Stimulated activated CD4-positive, alpha-beta T cell treated with anti-CD3 and anti-CD28 coated beads, Interleukin-4, amount 100 ng/mL, for 1 hour (primary cell): ENCODE data around the gene DKKL1.
"Not testable (repeated sequence)": the region's sequence is repeated elsewhere in the genome, so short reads cannot be mapped to it uniquely, and the experiment has no call there.

Experiments
- DNase-seq: peaks from one replicate; pipeline ENCODE4 v3.0.0-alpha.2; 2020

DKKL1 gene

DNA sequence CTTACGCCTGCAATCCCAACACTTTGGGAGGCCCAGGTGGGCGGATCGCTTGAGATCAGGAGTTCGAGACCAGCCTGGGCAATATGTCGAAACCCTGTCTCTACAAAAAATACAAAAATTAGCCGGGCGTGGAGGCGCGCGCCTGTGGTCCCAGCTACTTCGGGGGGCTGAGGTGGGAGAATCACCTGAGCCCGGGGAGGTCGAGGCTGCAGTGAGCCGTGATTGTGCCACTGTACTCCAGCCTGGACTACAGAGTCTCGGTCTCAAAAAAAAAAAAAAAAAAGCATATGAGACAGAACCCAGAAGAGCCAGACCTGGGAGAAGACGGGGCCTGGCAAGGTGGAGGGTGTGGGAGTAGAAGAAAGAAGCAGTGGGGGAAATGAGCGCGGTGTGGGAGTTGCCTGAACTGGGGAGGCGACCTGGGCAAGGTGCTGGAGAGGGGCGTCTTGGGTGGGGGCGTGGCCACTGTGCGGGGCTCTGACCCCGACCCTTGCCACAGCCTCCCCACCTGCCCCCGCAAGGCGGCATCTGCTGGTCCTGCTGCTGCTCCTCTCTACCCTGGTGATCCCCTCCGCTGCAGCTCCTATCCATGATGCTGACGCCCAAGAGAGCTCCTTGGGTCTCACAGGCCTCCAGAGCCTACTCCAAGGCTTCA lies 533 bp downstream of the DKKL1 start:
- DNase-seq: no peak

- no peak for DNase-seq
These were observed 2.4 kb downstream of the DKKL1 start for GRCh38 chr19:49366110-49366509.

DNA sequence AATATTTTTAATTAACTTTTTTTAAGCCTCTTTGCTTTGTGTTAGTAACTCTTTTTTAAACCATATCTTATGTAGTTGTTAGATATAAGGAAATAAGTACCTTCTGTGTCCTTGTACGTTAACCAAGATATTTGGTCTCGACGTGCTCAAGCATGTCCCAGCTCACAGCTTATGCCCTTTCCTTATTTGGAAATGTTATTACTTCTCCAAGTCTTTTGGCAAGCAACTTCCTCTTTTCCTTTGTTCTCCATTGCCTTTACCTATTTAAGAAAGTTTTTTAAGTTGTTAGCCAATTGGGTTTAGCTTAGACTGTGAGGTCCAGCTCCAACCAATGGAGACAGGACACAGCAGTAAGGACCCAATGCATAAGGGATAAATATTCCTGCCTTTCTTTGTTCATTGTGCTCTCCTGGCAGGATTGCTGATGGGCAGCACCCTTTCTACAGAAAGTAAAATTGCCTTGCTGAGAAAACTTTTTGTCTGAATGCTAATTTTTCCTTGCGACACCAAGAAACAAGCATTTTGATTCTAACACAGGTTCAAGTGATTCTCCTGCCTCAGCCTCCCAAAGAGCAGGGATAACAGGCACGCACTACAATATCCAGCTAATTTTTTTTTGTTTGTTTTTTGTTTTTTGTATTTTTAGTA lies 5.2 kb downstream of the DKKL1 start:
- no peak for DNase-seq

DNA sequence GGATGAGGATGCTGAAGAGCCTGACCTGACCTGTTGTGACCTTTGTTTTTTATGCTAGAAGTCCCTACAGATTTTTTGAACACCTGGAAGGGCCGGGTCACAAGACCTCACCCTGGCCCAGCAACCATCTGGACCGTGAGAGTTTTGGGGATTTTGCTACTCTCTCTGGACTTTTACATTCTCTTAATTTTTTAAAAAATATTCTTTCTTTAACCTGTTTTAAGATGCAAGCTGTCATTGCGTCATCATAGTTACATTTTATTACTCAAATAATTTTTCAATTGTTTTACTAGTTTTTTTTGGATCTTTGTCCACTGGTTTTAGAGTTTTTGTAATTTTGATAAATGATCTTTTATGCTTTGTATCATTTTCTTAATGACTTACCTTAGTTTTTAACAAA lies 7.5 kb downstream of the DKKL1 start:
- no peak for DNase-seq

GRCh38 chr19:49373174-49373573 lies 9.5 kb downstream of the DKKL1 start:
- DNase-seq: not testable (repeated sequence)

DNA sequence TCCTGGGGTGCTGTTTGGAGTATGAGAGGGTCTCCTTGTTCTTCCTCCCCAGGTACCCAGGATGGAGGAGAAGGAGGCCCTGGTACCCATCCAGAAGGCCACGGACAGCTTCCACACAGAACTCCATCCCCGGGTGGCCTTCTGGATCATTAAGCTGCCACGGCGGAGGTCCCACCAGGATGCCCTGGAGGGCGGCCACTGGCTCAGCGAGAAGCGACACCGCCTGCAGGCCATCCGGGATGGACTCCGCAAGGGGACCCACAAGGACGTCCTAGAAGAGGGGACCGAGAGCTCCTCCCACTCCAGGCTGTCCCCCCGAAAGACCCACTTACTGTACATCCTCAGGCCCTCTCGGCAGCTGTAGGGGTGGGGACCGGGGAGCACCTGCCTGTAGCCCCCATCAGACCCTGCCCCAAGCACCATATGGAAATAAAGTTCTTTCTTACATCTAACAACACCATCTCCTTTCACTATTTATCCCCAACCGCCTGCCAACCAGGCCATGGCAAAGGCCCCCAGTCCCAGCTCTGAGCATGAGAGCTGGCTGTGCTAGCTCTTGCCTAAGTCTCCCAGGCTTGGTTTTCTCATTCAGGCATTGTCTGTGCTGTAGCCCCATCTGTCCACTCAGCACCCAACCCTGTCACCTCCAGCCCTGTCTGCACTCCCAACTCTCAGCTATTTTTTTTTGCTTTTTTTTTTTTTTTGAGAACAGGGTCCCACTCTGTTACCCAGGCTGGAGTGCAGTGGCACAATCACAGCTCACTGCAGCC lies 11.2 kb downstream of the DKKL1 start:
- no peak for DNase-seq

- no peak for DNase-seq
These were observed 14.8 kb downstream of the DKKL1 start for GRCh38 chr19:49378512-49378911.

DNA sequence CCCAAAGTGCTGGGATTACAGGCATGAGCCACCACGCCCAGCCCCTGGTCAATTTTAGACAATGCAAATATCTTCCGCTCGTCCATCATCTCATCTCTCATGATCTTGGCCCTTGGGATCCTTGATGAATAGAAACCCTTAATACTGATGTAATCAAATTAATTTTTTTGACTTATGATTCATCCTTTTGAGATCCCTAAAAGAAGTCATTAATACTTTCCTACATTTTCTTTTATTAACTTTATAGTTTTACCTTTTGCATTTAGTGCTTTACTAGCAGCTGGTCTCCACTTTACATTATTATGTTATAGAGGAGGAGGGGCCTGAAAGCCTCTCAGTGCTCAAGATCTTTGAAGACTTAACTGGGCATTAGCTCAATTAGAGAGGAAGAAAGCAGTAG lies 16.7 kb downstream of the DKKL1 start:
- DNase-seq: no peak

DNA sequence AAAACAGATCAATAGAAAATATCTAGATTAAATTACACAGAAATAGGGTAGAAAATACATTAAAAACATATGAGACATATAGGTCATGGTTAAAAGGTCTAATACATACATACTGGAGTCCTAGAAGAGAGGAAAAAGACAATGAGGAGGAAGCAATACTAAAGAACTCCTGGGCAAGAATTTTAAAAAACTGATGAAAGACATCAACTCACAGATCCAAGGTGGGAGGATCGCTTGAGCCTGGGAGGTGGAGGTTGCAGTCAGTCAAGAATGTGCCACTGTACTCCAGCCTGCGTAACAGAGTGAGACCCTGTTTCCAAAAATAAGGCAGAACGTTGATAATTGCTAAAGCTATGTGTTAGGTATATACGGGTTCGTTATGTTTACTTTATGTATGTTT lies 19.0 kb downstream of the DKKL1 start:
- DNase-seq: no peak

DNA sequence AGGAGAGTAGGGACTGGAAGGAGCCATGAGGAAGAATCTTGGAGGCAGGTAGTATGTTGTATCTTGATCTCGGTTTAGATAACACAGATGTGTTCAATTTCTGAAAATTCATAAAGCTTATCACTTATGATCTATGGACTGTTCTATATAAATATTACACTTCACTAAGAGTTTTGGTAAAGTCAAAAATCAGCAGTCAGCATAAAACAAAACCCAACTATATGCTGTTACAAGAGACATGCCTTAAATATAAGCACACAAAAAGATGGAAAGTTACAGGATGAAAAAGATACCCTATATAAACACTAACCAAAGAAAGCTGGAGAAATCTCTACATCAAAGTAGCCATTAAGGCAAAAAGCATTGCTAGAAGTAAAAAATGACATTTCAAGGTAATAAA lies 19.9 kb downstream of the DKKL1 start:
- DNase-seq: no peak

- DNase-seq: peak; percentile 91
These were observed 24.3 kb downstream of the DKKL1 start, which contains the start of gene KASH5 for GRCh38 chr19:49387936-49388372. TSS of gene KASH5 (plus strand) at chr19:49388249. CDS start at chr19:49390884, 2,635 bp downstream.

- no peak for DNase-seq
These were observed 25.7 kb downstream of the DKKL1 start for GRCh38 chr19:49389406-49389805.

DNA sequence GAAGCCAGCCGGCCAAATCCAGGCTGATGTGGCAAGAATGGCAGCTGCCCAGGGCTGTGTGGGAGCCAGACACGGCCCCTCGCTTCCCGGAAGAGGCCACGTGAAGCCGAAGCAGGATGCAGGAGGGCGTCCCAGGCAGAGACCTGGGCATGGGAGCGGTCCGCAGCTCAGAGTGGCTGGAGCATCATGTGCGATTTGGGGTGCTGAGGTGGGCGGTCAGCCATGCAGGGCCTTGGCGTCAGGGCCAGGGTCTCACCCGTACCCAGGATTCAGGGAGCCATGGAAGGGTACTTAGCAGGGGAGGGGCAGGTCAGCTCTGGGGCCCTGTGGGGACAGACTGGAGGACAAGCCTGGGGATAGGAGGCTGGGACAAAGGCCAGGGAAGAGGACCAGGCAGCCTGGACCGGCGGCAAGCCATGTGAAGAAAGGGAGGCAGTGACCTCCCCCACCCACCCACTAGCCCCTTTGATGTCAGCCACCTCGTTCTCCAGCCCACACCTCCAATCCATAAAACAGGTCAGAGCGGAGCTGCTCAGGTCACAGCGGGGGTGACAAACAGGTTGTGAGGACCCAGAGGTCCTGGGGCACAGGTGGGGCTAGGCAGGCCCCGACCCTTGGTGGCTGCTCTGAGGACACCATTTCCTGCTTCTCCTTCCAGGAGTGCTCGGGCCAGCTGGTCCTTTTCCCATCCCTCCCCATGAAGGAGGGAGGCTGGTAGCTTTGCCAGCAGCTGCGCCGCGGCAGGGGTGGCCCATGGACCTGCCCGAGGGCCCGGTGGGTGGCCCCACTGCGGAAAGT lies 26.7 kb downstream of the DKKL1 start:
- DNase-seq: no peak

DNA sequence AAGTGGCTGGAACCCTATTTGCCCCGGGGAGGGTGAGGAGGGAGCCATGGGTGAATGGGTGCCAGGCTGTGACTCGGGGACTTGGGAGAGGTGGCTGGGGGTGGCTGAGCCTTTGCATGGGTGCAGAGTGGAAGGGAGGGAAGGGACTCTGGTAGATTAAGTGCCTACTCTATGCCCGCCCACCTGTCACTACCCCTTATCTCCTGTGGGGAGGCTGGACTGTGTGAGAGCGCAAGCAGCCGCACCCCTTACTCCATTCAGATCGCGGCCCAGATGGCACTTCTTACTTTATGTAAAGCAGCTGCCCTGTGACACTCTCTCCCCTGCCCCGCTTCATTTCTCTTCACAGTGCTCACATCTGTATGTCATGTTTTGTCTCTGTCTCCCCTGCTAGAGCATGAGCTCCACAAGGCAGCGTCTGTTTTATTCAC lies 27.3 kb downstream of the DKKL1 start:
- DNase-seq: no peak

DNA sequence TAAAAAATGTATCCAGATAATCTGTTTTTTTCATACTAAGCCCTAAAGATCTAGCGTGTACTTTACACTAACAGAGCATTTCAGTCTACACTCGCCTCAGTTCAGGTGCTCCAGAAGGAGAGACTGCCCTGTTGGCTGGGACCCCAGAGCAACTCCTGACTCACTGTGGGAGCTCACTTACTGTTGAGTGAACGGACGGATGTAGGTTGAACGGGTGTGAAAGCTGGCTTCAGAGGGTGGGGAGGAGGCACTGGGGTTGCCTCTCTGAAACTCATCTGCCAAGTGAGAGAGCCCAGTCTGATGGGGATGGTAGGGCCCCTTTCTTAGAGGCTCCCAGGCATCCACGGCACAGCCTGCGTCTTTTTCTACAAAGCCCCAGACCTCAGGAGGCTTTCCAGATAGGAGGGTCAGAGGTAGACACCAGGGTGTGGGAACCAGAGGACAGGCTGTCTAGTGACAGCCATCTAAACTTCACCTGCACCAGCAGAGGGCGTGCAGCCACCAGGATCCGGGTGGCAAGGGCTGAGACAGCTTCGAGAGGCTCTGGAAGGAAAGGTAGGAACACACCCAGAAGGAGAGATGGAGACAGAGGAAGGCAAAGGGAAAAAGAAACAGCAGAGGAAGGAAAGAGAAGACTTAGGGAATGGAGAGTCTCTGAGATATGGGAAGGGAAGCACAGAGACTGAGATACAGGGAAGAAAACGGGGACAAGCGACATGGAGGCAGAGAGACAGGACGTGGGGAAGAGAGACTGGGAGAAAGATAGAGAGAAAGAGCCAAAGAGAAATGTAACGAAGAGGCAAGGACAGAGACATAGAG lies 28.1 kb downstream of the DKKL1 start:
- DNase-seq: peak; percentile 78

DNA sequence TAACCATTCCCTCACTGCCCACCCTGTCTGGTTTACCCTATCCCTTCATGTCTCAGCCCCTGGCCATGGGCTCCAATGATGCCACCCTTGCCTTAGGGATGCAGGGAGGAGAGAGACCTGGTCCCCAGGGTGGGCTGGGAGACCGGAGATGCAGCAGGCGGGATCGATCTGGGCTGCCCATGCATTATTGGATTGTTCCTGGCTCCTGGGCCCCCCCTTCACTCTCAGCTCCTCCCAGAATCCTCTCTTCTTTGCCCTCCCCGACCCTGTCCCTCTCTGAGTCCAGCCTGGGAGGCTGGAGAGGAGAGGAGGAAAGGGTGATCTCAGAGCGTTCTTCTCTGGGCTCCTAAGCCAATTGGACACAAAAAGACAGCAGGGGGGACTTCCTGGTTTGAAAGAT lies 30.2 kb downstream of the DKKL1 start:
- DNase-seq: no peak

DNA sequence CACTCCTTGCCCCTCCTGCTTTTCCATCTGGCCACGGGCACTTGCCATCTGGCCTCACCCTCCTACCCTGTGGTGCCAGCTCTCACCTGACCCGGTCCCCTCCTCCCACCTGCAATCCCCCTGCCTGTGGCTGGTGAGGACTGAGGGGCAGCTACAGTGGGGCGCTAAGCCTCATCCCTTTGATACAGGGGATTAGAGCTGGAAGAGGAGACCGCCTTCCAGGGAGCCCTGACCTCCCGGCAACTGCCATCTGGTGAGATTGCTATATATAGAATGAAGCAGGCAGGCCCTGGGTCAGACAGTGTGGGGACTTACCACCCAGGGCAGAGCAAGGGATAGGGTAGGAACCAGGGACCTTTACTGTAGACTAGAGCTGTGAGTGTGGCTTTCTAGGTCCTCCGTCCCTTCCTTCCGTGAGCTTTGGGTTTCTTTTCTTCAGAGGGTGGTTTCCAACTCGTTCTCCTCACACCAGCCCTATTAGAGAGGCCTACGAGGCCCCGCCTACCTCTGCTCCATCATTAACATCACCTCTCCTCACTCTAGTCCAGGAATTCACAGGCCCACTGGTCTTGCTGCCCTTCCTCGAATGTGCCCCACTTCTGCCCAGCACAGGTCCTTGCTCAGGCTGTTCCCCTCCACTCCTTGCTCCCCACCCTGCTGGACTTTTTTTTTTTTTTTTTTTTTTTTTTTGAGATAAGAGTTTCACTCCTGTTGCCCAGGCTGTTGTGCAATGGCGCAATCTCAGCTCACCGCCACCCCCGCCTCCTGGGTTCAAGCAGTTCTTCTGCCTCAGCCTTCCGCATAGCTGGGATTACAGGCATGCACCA lies 32.1 kb downstream of the DKKL1 start:
- DNase-seq: no peak

GRCh38 chr19:49396738-49397505 lies 33.2 kb downstream of the DKKL1 start:
- DNase-seq: no peak

DNA sequence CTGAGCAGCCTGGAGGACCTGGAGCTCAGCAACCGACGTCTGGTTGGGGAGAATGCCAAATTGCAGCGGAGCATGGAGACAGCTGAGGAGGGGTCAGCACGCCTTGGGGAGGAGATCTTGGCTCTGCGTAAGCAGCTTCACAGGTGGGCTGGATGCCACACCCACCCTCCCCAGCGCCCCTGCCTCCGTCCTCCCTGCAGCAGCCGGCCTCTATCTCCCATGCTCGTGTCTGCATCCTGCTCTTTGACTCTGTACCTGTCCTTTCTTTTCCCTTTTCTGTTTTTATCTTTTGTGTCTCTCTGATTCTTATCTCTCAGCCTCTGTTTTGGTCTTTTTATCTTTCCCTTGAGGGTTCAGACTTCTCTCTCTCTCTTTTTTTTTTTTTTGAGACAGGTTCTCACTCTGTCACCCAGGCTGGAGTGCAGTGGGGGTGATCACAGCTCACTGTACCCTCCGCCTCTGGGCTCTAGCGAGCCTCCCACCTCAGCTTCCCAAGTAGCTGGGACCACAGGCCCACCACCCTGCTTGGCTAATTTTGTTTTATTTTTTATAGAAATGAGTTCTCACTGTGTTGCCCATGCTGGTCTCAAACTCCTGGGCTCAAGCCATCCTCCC lies 34.4 kb downstream of the DKKL1 start:
- no peak for DNase-seq

DNA sequence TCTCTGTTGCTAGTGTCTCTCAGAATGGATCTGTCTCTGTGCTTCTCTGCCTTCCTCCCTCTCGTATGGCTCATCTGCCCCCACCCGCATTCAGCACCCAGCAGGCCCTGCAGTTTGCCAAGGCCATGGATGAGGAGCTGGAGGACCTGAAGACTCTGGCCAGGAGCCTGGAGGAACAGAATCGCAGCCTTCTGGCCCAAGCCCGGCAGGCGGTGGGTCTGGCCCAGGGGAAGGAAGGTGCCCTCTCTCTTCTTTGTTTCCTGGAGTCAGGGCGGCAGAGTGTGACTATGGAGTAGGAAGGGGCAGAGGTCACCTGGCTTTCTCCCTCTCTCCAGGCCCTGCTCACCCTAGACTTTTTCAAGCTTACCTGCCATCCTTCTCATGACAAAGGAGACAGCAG lies 35.3 kb downstream of the DKKL1 start:
- DNase-seq: no peak
